ENCODE data around the gene DLAT. TPM values are rescaled to one million over a fixed set of nuclear protein-coding genes. Genes with fewer than 3 reads are reported as not detected.

DLAT gene
- polyA plus RNA-seq (2012; ENCODE audit: insufficient read length, low read depth): 36.9 TPM

- TF ChIP-seq, protein P1, sequence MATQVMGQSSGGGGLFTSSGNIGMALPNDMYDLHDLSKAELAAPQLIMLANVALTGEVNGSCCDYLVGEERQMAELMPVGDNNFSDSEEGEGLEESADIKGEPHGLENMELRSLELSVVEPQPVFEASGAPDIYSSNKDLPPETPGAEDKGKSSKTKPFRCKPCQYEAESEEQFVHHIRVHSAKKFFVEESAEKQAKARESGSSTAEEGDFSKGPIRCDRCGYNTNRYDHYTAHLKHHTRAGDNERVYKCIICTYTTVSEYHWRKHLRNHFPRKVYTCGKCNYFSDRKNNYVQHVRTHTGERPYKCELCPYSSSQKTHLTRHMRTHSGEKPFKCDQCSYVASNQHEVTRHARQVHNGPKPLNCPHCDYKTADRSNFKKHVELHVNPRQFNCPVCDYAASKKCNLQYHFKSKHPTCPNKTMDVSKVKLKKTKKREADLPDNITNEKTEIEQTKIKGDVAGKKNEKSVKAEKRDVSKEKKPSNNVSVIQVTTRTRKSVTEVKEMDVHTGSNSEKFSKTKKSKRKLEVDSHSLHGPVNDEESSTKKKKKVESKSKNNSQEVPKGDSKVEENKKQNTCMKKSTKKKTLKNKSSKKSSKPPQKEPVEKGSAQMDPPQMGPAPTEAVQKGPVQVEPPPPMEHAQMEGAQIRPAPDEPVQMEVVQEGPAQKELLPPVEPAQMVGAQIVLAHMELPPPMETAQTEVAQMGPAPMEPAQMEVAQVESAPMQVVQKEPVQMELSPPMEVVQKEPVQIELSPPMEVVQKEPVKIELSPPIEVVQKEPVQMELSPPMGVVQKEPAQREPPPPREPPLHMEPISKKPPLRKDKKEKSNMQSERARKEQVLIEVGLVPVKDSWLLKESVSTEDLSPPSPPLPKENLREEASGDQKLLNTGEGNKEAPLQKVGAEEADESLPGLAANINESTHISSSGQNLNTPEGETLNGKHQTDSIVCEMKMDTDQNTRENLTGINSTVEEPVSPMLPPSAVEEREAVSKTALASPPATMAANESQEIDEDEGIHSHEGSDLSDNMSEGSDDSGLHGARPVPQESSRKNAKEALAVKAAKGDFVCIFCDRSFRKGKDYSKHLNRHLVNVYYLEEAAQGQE (IDR thresholded peaks at IDR 0.05; ENCODE audit: insufficient read depth in 1 of 2, low read depth in 2 of 2, low read length in 2 of 2): 0 out of 4 replicates have a peak, but pooled peaks of 1 of the 2 experiments have one; percentile 22
- TF ChIP-seq POLR2AphosphoS5 (IDR thresholded peaks at IDR 0.05; ENCODE audit: low read depth, low read length) (peak; percentile 97), SIN3A (IDR thresholded peaks at IDR 0.05; ENCODE audit: borderline replicate concordance, insufficient read depth, low read length) (0 out of 2 replicates have a peak, but pooled peaks have one; percentile 63), TAF1 (IDR thresholded peaks at IDR 0.05; ENCODE audit: borderline replicate concordance, insufficient read depth, low read length) (peak; percentile 71; the same call in 1 of the 2 replicates), FOXP2 (optimal IDR thresholded peaks at IDR 0.05; ENCODE audit: borderline replicate concordance, extremely low read depth, extremely low read length, insufficient read depth) (peak; percentile 35)
Observed at GRCh38 chr11:112024773-112025678, at the start of gene DLAT. Gene DLAT (plus strand): TSS chr11:112025408. CDS start chr11:112025473, 65 bp downstream.

DNA sequence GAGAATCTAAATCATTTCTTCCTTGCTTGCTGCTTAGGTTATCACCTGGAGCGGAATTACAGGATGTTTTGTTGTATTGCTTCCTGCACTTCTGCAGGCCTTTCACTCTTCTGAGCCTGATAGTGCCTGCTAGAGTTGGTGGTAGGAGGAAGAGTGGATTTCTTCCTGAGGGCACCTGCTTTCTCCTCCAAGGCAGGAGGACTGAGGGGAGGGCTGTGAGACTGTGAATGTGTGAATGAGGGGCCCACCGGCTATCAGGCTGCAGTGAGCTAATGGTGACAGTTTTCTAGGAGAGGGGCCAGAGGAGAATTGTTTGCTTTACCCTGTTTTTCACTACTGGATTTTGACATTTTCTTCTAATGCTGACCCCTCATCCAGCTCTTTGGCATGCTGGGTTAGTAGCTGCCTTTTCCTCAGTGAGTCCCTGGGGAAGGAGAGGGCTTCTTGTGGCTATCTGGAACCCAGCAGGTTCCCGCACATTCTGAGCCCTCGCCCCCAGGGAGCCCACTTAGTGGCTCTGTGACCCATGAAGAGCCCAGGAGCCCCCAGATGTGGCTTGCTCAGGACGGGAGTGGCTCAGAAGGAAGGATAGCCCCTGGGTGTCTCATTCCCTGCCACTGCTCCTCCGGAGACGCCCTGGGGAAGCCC, 49.0 kb upstream of the DLAT start:
- TF ChIP-seq TAF1 (IDR thresholded peaks at IDR 0.05; ENCODE audit: borderline replicate concordance, insufficient read depth, low read length) (no peak), POLR2AphosphoS5 (IDR thresholded peaks at IDR 0.05; ENCODE audit: low read depth, low read length) (no peak), SIN3A (IDR thresholded peaks at IDR 0.05; ENCODE audit: borderline replicate concordance, insufficient read depth, low read length) (no peak), FOXP2 (optimal IDR thresholded peaks at IDR 0.05; ENCODE audit: borderline replicate concordance, extremely low read depth, extremely low read length, insufficient read depth) (no peak)
- TF ChIP-seq, protein P1 (IDR thresholded peaks at IDR 0.05; ENCODE audit: insufficient read depth in 1 of 2, low read depth in 2 of 2, low read length in 2 of 2): no peak

GRCh38 chr11:111976767-111977145, 48.5 kb upstream of the DLAT start:
- TF ChIP-seq TAF1 (IDR thresholded peaks at IDR 0.05; ENCODE audit: borderline replicate concordance, insufficient read depth, low read length): no peak
- TF ChIP-seq POLR2AphosphoS5 (IDR thresholded peaks at IDR 0.05; ENCODE audit: low read depth, low read length): no peak
- no peak for TF ChIP-seq FOXP2 (optimal IDR thresholded peaks at IDR 0.05; ENCODE audit: borderline replicate concordance, extremely low read depth, extremely low read length, insufficient read depth)
- no peak for TF ChIP-seq SIN3A (IDR thresholded peaks at IDR 0.05; ENCODE audit: borderline replicate concordance, insufficient read depth, low read length)
- TF ChIP-seq, protein P1 (IDR thresholded peaks at IDR 0.05; ENCODE audit: insufficient read depth in 1 of 2, low read depth in 2 of 2, low read length in 2 of 2): no peak

GRCh38 chr11:111977146-111978027, 47.8 kb upstream of the DLAT start:
- no peak for TF ChIP-seq TAF1 (IDR thresholded peaks at IDR 0.05; ENCODE audit: borderline replicate concordance, insufficient read depth, low read length)
- TF ChIP-seq POLR2AphosphoS5 (IDR thresholded peaks at IDR 0.05; ENCODE audit: low read depth, low read length): no peak
- TF ChIP-seq, protein P1 (IDR thresholded peaks at IDR 0.05; ENCODE audit: insufficient read depth in 1 of 2, low read depth in 2 of 2, low read length in 2 of 2): no peak
- TF ChIP-seq SIN3A (IDR thresholded peaks at IDR 0.05; ENCODE audit: borderline replicate concordance, insufficient read depth, low read length): no peak
